Right atrium auricular region (tissue), 2 donors: ENCODE data around the gene CCDC50. TPM values are rescaled to one million over a fixed set of nuclear protein-coding genes. Genes with fewer than 3 reads are reported as not detected.

Experiments
- DNase-seq: peaks from one replicate; pipeline ENCODE4 v3.0.0-alpha.2; 2019; ENCODE audit warnings: low spot score
- H3K27ac ChIP-seq, 2 donors: fragments of 200-600 bp; sonication (generic); 1 replicate in 1 of 2; 2 replicates in 1 of 2; pipeline ENCODE4 v1.5.1; 2016 to 2019
- H3K27me3 ChIP-seq, 2 donors: fragments of 200-600 bp; sonication (generic); one replicate each; pipeline versions ENCODE4 v1.5.1 to v1.6.0; 2017 to 2019
- H3K36me3 ChIP-seq: fragments of 200-600 bp; sonication (generic); one replicate; pipeline ENCODE4 v1.5.1; 2016
- H3K4me1 ChIP-seq, 2 donors: fragments of 200-600 bp; sonication (generic); one replicate each; pipeline versions ENCODE4 v1.5.1 to v1.6.0; 2017 to 2019
- H3K4me3 ChIP-seq, 2 donors: fragments of 200-600 bp; sonication (generic); 1 replicate in 1 of 2; 2 replicates in 1 of 2; pipeline ENCODE4 v1.5.1; 2017 to 2019; ENCODE audit warnings: mild to moderate bottlenecking in 1 of 2, moderate library complexity in 1 of 2
- H3K9me3 ChIP-seq, 2 donors: fragments of 200-600 bp; sonication (generic); one replicate each; pipeline ENCODE4 v1.5.1; 2019
- total RNA-seq, 2 donors: library from RNA; depleted of rRNA; stranded (reverse); fragments of >200 nt; gene quantifications; one replicate each; pipeline ENCODE4 v1.1.0, GENCODE V29; 2016
- TF ChIP-seq, protein P1 (sequence below), 2 donors: fragments of 200-600 bp; sonication (generic); IDR thresholded peaks; one replicate each; pipeline ENCODE4 v1.5.1; 2019; ENCODE audit warnings: antibody characterized with exemption in 2 of 2

Gene CCDC50
- total RNA-seq, 2 donors from 2014 or later = 58.7 to 70.7 TPM

DNA sequence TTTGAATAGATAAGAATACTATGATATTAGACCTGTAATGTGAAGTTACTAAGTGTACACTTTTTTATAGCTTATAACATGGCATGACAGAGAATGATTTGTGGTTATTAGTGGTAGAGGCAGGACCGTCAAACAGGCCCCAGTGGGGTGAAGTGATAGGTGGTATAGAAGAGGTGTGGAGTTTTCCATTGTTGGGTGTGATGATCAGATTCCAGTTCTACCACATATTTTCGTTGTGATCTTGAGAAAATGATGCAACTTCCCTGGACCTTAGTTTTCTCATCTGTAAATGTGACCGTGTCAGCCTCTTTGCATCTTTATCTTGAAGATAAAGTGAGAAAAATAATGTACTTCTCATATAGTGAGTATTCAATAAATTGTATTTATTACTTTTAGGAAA, 31.4 kb downstream of the CCDC50 start:
- peaks cover 44% of the 10 kb centered on the region for H3K36me3 ChIP-seq
- H3K4me1 ChIP-seq = peaks cover 0 to 24% of the 10 kb centered on the region in 2 donors
- TF ChIP-seq, protein P1, sequence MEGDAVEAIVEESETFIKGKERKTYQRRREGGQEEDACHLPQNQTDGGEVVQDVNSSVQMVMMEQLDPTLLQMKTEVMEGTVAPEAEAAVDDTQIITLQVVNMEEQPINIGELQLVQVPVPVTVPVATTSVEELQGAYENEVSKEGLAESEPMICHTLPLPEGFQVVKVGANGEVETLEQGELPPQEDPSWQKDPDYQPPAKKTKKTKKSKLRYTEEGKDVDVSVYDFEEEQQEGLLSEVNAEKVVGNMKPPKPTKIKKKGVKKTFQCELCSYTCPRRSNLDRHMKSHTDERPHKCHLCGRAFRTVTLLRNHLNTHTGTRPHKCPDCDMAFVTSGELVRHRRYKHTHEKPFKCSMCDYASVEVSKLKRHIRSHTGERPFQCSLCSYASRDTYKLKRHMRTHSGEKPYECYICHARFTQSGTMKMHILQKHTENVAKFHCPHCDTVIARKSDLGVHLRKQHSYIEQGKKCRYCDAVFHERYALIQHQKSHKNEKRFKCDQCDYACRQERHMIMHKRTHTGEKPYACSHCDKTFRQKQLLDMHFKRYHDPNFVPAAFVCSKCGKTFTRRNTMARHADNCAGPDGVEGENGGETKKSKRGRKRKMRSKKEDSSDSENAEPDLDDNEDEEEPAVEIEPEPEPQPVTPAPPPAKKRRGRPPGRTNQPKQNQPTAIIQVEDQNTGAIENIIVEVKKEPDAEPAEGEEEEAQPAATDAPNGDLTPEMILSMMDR (IDR thresholded peaks at IDR 0.05) = no peak
- no peak overlapping the region for H3K4me3 ChIP-seq
- DNase-seq = no peak
- no peaks in the 10 kb centered on the region for H3K9me3 ChIP-seq
- no peak overlapping the region for H3K27ac ChIP-seq
- H3K27me3 ChIP-seq = no peaks in the 10 kb centered on the region

DNA sequence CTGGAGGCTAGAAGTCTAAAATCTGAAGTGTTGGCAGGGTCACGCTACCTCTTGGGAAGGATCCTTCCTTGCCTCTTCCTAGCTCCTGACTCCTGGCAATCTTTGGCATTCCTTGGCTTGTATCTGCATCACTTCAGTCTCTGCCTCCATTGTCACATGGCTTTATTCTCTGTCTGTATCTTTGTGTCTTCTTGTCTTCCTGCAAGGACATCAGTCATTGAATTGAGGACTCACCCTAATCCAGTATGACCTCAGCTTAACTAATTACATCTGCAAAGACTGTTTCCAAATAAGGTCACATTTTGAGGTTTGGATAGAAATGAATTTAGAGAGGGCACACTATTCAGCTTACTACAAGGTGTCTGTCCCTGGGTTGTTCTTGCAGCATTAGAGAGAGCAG, 32.3 kb downstream of the CCDC50 start:
- Histone ChIP-seq H3K9me3 (no peaks in the 10 kb centered on the region), H3K4me1 (peaks cover 0 to 22% of the 10 kb centered on the region in 2 donors), H3K4me3 (no peak overlapping the region), H3K27me3 (no peaks in the 10 kb centered on the region), H3K36me3 (peaks cover 44% of the 10 kb centered on the region), H3K27ac (no peak overlapping the region)
- DNase-seq = no peak
- TF ChIP-seq, protein P1 (IDR thresholded peaks at IDR 0.05) = no peak

DNA sequence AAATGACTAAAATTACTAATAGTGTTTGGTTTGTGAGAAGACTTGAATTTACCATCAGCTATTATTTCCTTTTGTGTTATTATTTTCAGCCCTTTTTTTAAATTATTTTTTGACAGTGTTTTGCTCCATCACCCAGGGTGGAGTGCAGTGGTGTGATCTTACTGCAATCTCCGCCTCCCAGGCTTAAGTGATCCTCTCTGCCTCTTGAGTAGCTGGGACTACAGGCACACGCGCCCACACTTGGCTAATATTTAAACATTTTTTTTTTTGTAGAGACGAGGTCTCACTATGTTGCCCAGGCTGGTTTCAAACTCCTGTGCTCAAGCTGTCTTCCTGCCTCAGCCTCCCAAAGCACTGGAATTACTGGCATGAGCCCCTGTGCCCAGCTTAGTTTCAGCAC, 32.8 kb downstream of the CCDC50 start:
- no peaks in the 10 kb centered on the region for H3K9me3 ChIP-seq
- H3K4me1 ChIP-seq = peaks cover 0 to 20% of the 10 kb centered on the region in 2 donors
- no peaks in the 10 kb centered on the region for H3K27me3 ChIP-seq
- H3K27ac ChIP-seq = no peak overlapping the region
- DNase-seq = no peak
- no peak overlapping the region for H3K4me3 ChIP-seq
- peaks cover 44% of the 10 kb centered on the region for H3K36me3 ChIP-seq
- TF ChIP-seq, protein P1 (IDR thresholded peaks at IDR 0.05) = no peak

DNA sequence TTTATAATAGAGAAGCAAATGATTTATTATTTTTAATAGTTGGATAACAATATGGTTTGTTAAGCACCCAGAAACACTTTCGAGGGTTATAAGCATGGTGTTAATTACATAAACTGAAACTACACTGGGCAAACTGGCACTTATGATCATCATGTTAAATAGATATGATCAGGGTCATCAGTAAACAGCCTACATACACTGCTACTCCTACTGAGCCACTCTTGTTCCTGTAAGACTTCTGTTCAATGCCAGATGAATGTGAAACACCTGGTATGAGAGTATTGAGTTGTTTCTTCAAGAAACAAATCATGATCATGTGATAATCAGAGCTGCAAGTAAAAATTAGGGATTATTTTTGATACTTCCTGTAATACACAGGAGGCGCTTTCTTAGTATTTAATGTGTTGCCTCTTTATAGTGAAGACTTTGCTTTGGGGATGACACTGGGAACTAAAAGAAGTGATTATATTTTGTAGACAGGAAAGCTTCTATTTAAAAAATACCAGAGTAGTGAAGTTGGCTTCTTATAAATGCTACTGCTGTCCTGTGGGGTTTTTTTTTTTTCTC, 33.4 kb downstream of the CCDC50 start:
- Histone ChIP-seq H3K27ac (no peak overlapping the region), H3K27me3 (no peaks in the 10 kb centered on the region), H3K36me3 (peaks cover 44% of the 10 kb centered on the region), H3K4me1 (peaks cover 0 to 15% of the 10 kb centered on the region in 2 donors), H3K9me3 (no peaks in the 10 kb centered on the region), H3K4me3 (no peak overlapping the region)
- DNase-seq = no peak
- TF ChIP-seq, protein P1 (IDR thresholded peaks at IDR 0.05) = no peak

DNA sequence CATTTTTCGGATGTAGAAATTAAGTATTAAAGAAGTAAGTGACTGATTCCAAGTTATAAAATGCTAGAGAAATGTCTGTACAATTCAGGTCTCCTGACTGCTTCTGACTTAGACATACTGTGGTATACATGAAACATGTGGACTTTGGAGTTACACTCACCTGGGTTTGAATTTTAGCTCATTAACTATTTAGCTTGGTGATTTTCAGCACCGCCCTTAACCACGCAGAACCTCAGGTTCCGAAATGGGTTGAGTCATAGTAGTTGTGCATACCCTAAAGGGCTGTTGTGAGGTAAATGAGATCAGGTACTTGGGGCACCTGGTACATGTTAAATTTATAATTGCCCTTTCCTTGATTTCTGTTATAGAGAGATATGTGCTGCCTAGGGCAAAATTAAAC, 34.0 kb downstream of the CCDC50 start:
- DNase-seq = no peak

More for the DNA sequence above, 34.0 kb downstream of the CCDC50 start:
- Histone ChIP-seq H3K9me3 (no peaks in the 10 kb centered on the region), H3K4me1 (peaks cover 0 to 15% of the 10 kb centered on the region in 2 donors), H3K4me3 (no peak overlapping the region), H3K36me3 (peaks cover 38% of the 10 kb centered on the region), H3K27me3 (no peaks in the 10 kb centered on the region), H3K27ac (no peak overlapping the region)
- TF ChIP-seq, protein P1 (IDR thresholded peaks at IDR 0.05) = no peak
